HG02943 (cell line): ENCODE data around the gene FAM81B.

Experiments
- ATAC-seq: cut with Tn5 transposase; IDR thresholded peaks from one replicate; pipeline ENCODE4 v1.9.1; 2021; ENCODE audit warnings: mild to moderate bottlenecking, low read depth, moderate library complexity; ENCODE audit not compliant: unreplicated experiment

FAM81B gene

DNA sequence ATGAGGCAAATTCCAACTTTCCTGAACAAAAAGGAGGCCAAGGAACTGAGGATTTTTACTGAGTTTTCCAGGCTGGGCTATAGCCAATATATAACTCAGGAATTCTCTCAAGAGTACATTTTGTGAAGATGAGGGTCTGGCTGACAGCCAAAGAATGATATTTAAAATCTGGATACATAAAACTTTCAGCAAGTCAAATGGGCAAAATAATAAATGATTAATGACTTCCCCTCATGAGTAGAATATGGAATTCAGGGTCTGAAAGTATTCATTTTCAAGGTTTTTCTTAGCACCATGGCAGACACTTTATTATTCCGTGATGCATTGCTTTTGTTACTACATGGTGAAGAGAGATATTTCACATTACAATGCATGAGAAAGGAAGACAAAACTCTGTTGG, 7.8 kb downstream of the FAM81B start:
- ATAC-seq: no peak

- no peak for ATAC-seq
Observed at GRCh38 chr5:95401626-95402025, 10.5 kb downstream of the FAM81B start.

DNA sequence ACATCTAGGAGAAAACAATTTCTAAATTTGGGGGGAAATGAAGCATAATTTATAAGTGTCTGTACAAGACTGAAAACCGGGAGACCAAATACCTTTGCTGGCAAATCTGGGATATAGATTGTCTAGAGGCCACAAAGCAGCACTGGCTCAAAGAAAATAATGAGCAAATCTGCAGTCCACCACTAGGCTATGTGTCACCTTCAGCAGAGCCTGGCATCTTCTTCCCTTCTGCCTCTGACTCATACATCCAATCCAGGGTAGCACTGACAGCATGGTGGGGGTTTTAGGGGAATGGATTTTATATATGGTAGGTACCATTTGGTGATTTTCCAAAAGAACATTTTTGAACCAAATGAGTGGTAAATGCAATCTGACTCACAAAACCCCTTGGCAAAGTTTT, 12.8 kb downstream of the FAM81B start:
- ATAC-seq: no peak

DNA sequence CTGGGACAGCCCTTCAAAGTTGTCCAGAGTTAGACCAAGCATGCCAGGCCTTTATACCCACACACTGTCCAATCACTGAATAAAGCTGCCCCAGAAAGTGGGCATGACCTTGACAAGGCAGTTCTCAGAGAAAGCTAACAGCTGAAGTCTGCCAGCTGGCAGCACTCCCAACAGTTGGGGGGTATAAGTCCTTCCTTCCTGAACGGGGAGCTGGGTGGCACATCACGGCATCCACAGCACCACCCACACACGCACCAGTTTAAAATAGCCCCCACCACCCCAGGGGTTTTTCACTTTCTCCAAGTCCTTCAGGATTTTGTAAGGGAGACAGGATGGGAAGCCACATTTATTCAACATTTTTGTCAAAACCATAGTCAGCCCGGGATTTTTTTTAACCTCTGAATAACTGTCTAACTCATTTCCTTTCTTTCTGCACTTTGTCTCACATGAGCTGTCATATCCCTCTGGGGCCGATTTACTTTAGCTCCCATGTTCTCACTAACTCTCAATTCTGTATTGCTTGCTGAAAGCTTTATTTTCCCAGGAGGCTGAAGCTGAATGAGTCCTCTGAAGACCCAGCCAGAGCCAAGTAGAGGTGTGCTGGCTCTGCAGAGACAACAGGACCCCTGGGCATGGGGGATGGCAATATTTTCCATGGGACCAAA, 15.4 kb downstream of the FAM81B start:
- ATAC-seq: no peak

- ATAC-seq: no peak
Observed at GRCh38 chr5:95410279-95410678, 19.1 kb downstream of the FAM81B start.

DNA sequence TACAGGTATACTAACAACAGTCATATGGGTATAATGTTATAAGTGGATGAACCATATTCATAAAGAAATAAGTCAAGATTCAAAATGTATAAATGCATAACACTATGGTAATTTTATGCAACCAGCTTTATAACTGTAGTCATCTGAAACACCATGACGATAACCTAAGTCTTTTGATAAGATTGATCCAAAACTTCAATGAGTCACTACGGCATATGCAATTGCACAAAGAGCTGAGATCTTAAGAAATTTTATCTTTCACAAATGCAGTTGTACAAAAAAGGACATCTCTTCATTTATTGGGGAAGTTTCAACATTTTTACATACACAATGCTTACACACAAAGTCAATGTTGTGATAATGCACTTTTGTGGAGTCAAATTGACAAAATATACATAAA, 20.3 kb downstream of the FAM81B start:
- ATAC-seq: no peak

DNA sequence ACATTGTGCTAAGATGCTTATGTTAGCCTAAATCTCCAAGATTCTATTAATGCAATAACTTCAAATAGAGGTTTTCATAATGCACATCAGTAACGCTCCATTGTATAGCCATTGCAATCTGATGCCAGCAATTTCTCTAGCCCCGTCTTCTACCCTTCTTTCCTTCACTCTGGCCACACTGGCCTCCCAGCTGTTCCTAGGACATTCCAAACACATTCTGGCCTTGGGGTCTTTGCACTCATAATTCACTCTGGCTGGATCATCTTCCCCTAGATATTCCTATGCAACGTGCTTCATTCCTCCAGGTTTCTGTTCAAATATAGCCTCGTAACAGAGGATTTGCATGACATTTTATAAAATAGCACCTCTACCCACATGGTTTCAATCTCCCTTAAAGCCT, 23.3 kb downstream of the FAM81B start:
- ATAC-seq: no peak

DNA sequence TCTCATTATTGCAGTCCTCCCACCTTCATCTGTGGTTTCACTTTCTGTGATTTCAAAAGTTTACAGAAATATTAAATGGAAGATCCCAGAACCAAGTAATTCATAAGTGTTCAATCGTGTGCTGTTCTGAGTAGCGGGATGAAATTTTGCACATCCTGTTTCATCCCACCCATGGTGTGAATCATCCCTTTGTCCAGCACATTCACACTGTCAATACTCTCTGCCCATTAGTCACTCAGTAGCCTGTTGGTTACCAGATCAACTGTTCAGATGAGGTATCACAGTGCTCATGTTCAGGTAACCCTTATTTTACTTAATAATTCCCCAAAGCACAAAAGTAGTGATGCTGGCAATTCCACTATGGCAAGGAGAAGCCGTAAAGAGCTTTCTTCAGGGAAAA, 26.8 kb downstream of the FAM81B start:
- ATAC-seq: no peak

- no peak for ATAC-seq
Observed at GRCh38 chr5:95422838-95423237, 31.7 kb downstream of the FAM81B start.

GRCh38 chr5:95424016-95424415, 32.9 kb downstream of the FAM81B start:
- no peak for ATAC-seq

- ATAC-seq: no peak
Observed at GRCh38 chr5:95424526-95424925, 33.4 kb downstream of the FAM81B start.

GRCh38 chr5:95426227-95426626, 35.1 kb downstream of the FAM81B start:
- no peak for ATAC-seq

- no peak for ATAC-seq
Observed at GRCh38 chr5:95432779-95433178, 41.6 kb downstream of the FAM81B start.

GRCh38 chr5:95439801-95440493, 48.8 kb downstream of the FAM81B start:
- no peak for ATAC-seq

GRCh38 chr5:95440825-95441224, 49.7 kb downstream of the FAM81B start:
- ATAC-seq: no peak

DNA sequence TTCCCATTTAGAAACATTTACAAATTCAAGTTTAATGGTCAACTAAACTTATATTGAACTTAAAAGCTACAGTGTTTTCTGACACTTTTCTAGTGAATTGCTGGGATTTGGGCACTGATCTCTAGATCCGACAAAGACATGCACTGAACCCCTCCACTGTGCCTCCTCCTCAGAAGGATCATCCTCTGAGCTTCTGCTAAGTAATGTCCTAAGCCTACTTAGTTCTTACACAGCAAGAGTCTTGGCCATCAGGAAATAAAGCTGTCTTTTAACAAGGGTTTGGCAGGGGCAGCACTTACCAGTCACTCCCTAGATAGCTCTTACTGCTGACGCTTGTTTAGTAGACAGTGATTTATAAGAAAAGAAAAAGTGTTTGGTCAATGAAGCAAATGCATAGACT, 50.5 kb downstream of the FAM81B start:
- no peak for ATAC-seq

GRCh38 chr5:95445442-95445841, 54.3 kb downstream of the FAM81B start:
- ATAC-seq: no peak

GRCh38 chr5:95445995-95446394, 54.8 kb downstream of the FAM81B start:
- no peak for ATAC-seq

DNA sequence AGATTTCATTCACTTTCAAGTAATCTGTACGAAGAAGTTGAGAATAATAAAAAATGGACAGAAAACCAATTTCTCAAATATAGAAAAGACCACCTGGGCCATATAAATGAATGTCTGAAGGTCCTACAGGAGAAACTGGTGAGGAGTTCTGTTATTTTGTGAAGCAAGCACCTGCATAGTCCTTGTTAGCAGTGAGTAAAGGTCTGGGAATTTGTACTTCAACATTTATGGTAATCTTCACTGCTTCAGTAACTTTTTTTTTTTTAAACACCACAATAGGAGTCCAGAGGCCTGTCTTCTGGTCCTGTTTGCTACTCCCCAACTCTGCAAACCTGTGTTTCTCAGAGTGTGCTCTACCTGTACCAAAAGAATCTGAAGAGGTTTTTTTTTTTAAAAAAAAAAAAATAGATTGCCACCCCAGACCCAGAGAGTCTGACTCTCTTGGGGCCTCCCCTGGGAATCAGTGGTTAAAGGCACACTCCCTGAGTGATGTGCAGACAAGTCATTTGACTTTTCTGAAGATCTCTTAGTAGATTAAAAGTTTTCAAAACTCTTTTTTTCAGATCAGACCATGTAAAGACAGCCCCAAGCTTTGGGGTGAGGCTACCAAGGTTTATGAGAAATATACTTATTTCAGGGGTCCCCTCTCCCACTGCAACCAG, 55.5 kb downstream of the FAM81B start:
- no peak for ATAC-seq

- no peak for ATAC-seq
Observed at GRCh38 chr5:95447961-95448360, 56.8 kb downstream of the FAM81B start.

- no peak for ATAC-seq
Observed at GRCh38 chr5:95448789-95449188, 57.6 kb downstream of the FAM81B start.

DNA sequence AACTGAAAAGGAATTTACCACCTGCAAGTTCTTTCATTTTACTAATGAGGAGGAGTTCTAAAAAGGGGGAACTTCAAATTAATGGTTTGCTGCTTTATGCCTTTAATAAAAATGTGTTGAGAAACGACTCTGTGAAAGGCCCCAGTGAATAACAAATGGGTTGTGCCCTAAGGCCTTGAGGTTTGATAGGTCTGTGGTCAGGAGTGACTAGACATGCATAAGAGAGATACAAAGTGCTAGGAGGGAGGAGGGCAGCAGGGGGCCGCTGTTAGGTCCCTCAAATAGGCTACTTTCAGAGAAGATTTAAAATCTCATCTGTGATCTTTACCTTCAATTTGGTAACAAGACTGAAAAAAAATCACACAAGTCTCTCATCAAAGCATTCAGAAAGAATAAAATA, 58.3 kb downstream of the FAM81B start:
- ATAC-seq: no peak
